ELR (cell line): ENCODE results near the gene MSI2.

ENCODE experiments used
- DNase-seq: peaks from one replicate; pipeline ENCODE4 v3.0.0-alpha.2; 2015; ENCODE audit warnings: low read depth

Gene MSI2

DNA sequence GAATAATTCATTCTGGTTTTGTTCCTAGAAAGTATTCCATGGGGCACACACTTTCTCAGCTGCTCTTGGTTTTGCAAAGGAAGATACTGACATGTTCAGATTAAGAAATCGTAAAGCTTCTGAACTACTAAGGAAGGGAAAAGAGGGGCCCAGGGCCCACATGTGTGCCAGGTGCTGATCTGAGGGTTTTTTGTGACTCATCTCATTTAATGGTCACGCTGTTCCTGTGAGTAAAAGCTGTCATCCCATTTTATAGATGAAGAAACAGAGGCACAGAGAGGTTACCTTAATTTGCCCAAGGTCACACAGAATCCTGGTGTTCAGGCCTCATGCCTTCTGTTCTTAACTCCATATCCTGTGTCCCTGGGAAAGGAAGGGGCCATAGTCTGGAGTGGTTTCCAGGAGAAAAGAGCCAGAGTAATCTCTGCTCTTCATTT, 113.2 kb downstream of the MSI2 start:
- peak; percentile 50 for DNase-seq

GRCh38 chr17:57370037-57370581, 113.8 kb downstream of the MSI2 start:
- peak; percentile 69 for DNase-seq

DNA sequence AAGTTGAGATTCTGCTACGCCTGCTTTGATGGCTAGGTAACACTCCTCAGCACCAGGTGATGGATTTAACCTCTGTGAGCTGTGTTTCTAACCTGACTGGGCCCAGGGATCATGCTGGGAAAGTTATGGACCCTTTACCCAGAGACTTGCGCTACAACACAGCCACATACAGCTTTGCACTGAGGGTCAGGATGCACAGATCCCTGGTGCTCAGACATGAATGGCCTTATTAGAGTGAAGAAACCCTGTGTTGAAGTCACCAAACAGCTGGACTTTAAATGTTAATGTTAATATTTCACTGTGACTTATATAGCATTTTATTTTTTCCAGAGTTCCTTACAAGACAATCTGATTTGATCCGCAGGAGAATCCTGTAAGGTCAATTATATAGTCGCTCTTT, 114.3 kb downstream of the MSI2 start:
- no peak for DNase-seq

- peak; percentile 67 for DNase-seq
These were observed 115.8 kb downstream of the MSI2 start for GRCh38 chr17:57372156-57372555.

GRCh38 chr17:57373048-57373447, 116.7 kb downstream of the MSI2 start:
- DNase-seq: no peak

DNA sequence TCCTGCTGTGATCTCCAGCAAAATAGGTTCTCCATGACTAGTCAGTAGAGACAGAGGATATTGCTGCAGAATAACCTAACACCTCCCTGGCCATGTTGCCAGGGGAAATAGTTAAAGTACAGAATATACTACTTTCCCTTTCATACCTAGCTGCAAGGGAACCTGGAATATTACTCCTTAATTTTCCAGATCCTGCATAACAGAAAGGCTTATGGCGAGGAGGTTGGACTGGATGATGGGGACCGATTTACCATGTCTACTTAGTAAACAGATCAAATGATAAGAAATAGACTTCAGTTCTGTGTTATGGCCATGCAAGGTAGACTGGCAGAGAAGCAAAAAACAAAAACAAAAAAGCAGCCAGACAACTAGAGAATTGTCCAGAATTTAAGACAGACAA, 117.4 kb downstream of the MSI2 start:
- DNase-seq: no peak

DNA sequence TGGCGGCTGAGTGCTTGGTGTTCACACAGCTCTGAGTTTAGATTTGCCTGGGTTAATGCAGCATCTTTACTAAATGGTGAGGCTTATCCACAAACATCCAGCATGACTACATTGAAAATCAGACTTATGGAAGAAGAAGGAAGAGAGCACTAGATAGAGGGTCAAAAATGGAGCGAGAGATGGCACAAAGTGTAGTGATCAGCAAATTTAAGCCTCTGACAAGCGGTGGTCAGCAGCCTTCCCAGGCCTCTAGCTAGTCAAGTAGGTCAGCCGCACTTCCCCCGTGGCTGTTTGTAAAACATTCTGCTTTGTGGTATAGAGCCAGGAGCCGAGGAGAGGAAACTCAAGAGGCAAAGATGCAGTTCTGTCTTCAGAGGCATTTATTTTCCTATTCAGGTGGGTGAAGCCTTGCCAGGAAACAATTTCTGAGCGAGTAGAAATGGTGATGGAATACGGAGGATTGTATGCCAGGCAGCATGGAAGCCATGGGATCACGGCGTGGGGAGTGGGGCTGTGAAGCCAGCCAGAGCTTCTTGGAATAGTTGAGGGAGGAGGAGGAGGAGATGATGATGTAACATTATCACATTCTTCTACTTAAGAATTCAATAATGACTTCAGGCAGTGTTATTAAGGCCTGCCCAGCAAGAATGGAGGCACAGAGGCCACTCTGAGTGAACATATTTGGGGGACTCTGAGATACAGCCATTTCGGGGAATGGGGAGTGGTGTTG, 118.9 kb downstream of the MSI2 start:
- DNase-seq: no peak

DNA sequence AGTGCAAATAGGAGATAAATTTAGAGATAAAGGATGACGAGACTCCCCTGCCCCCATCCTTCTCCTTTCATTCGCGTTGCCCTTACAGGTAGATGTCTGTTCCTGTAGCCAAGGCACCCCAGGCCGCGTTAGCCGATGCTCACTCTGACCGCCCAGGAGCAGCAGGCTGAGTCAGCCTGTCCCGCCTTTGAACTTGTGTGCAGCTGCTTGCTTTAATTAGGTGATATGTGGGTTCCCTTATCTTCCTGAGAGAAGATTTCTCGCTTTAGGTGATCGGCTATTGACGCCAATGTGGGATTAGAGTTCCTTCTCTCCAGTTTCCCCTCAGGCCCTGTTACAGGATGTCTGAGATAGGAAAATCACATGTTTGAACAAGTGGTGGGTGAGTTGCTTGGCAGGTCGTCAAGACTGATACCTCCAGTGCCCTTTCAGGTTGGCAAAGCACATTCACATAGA, 119.5 kb downstream of the MSI2 start:
- no peak for DNase-seq

GRCh38 chr17:57377094-57377493, 120.8 kb downstream of the MSI2 start:
- no peak for DNase-seq

- no peak for DNase-seq
These were observed 123.0 kb downstream of the MSI2 start for GRCh38 chr17:57379237-57379894.

DNA sequence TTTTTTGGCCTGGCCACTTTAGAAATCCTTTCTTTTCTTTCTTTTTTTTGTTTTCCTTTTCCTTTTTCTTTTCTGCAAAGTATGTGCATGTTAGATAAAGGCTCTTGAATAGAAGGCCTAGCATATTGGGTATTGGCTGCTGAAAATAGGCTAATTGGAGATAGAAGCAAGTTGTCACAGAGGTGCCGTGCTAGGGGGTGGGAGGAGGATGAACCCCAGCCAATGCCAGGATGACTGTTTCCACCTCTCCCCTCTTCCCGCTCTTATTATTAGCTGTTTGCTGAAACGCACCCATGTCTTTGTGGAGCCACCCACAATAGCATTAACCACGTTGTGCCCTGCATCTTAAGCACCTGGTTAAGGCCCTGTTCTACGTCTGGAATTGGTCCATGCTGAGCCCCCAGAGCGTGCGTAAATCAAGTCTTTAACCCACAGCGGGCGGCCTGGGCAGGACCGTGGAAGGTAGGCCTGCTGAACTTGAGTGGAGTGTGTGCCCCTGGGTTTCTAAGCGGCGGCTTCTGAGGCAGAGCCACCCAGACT, 123.6 kb downstream of the MSI2 start:
- DNase-seq: no peak

- DNase-seq: no peak
These were observed 125.2 kb downstream of the MSI2 start for GRCh38 chr17:57381498-57381897.

DNA sequence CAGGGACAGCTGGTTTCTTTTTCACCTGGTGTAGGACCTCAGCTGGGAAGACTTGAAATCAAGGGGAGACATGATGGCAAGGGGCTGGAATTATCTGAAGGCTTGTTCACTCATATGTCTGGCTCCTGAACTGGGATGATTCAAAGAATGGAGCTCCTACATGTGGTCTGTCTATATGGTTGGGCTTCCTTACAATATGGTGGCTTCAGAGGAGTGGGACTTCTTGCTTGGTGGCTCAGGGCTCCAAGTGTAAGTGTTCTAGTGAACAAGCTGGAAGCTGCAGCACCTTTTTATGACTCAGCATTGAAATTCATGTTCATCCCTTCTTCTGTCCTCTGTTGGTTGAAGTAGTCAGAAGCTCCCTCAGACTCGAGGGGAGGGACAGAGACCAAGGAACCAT, 127.9 kb downstream of the MSI2 start:
- DNase-seq: no peak

DNA sequence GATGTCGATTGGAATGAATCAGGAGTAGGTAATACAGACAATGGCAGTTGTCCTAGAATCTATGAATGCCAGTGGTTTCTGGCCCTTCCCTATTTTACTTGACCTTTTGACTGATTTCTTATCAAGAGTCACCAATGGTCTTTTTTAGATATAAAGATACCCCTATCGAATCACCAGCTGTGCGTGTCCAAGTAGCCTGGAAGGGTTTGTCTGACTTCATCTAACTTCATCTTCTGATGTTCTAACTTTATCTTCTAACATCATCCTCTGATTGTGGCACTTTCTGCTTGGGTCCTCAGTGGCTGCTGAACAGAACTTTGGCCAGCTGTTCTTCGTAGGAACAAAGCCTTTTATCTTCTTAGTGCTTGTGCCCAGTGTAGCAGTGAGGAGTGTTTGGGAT, 129.7 kb downstream of the MSI2 start:
- DNase-seq: no peak

DNA sequence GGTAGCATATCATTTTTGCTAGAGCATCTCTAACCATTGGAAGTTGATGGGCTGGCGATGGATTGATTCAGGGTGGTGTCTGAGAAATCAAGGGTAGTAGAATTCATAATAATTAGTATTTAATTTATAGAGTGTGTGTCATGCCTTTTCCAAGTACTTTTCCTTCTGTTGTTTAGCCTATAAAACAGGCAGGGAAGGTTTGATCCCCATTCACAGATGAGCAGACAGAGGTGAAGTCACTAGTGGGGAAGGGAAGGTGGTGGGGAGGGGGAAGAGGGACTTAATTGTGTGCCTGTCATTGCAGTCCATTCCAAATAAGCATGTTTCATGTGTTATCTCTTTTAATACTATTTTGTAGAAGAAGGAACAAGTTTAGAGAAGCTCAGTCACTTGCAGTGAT, 131.3 kb downstream of the MSI2 start:
- DNase-seq: no peak

- no peak for DNase-seq
These were observed 131.9 kb downstream of the MSI2 start for GRCh38 chr17:57388131-57388725.

DNA sequence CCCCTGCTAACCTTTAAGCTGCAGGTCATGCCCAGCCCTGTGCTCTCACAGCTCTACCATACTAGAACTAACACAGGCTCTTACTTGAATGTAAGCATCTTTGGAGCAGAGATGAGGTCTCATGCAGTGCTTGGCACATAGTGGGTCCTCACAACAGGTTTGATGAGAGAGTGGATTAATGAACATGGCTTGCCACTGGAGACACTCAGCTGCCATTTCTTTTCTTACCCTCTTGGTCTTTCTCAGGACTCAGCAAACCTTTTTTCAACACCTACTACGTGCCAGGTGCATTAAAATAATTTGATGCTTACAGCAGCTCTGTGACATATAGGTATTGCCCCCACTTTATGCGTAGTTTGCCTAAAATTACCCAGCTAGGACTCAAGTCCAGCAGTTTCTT, 133.2 kb downstream of the MSI2 start:
- DNase-seq: no peak

DNA sequence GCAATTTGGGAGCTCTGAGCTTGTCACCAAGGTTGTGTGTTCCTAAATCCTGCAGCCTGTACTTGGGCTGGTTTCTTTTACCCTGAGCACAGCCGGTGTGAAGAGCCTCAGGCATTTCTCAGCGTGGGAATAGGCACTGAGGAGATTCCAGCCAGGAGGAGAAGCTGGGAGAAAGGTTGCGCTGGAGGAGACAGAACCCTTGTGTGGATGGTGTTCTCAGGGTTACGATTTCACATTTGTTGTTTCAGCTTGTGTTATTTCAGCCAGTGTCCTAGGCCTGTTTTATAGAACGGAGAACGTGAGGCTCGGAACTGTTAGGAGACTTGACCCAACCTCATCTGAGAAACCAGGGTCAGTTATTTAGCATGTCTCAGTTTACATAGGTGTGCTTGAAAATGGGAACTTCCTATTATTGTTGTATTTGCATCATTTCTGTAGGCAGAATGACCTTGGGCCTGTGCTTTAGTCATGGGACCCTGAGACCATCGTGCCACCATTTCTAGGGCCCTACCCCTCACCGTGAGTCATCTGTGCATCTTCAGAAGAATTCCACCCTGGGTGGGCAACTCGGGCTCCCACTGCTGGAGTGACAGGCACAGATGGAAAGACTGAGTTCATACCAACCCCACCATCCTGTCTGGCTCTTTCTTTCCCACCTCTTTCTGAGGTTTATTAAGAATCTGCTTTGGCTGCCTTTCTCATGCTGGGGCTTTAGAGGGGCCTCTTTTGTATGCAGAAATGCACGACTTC, 134.9 kb downstream of the MSI2 start:
- DNase-seq: no peak

DNA sequence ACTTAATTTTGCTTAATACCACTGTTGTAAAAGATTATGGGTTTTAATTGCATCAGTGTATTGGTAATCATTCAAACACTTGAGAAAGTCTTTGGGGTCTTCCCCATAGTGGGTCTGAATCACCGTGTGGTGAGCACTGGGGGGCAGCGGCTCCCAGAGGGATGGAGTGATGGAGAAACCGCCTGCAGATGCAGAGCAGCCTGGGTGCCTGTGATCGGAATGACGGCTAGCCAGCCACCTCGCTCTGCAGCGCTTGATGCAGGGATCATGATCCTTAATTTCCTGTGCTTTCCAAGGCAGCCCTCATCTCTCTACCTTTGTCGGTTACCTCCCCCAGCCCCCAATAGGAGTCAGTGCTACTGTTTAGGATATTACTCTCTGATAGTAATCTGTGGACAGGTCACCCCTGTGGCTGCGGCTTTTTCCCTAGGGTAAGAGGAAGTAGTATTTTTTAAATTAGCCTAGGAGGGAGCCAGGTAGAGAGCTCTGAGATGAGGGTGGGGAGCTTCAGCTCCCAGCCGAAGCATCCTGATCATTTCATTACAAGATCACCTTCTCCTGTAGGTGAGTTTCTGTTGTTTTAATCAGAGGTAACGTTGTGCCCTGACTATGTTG, 135.6 kb downstream of the MSI2 start:
- DNase-seq: no peak

GRCh38 chr17:57393368-57393767, 137.0 kb downstream of the MSI2 start:
- DNase-seq: no peak

- no peak for DNase-seq
These were observed 138.1 kb downstream of the MSI2 start for GRCh38 chr17:57394375-57394774.
